ENCODE data around the gene DMD. TPM values are rescaled to one million over a fixed set of nuclear protein-coding genes. Genes with fewer than 3 reads are reported as not detected.

DMD gene
- total and polyA plus RNA-seq, 7 donors = 2.5 to 260 (median 183) TPM

DNA sequence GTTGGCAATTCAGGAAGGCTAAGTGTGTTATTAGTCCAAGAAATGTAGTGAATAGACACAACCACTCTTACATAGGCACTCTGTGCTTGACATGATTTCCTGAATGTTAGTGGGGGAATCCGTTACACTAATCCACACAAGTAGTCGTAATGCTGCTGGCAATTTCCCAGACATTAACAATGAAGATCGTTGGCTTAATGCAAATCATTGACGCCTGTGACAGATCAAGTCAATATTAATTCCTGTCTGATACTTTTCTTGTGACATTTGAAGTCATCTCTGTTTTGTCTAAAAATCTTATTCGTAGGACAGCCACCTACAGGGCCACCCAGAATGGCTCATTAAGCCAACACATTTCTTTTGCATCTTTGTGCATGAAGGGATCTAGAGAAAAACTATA is 1200.4 kb downstream of the DMD start:
- H3K27me3 ChIP-seq = no peaks in the 10 kb centered on the region
- 90% methylated on average over 5 of the region's 5 CpGs for WGBS, 2 donors
- H3K36me3 ChIP-seq = no peaks in the 10 kb centered on the region
- DNase-seq = no peak
- no peaks in the 10 kb centered on the region for H3K4me1 ChIP-seq
- TF ChIP-seq POLR2AphosphoS5 (IDR thresholded peaks at IDR 0.05) (no peak), POLR2A (IDR thresholded peaks at IDR 0.05) (no peak)
- TF ChIP-seq, protein P1, sequence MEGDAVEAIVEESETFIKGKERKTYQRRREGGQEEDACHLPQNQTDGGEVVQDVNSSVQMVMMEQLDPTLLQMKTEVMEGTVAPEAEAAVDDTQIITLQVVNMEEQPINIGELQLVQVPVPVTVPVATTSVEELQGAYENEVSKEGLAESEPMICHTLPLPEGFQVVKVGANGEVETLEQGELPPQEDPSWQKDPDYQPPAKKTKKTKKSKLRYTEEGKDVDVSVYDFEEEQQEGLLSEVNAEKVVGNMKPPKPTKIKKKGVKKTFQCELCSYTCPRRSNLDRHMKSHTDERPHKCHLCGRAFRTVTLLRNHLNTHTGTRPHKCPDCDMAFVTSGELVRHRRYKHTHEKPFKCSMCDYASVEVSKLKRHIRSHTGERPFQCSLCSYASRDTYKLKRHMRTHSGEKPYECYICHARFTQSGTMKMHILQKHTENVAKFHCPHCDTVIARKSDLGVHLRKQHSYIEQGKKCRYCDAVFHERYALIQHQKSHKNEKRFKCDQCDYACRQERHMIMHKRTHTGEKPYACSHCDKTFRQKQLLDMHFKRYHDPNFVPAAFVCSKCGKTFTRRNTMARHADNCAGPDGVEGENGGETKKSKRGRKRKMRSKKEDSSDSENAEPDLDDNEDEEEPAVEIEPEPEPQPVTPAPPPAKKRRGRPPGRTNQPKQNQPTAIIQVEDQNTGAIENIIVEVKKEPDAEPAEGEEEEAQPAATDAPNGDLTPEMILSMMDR (IDR thresholded peaks at IDR 0.05) = no peak
- H3K9me3 ChIP-seq = no peaks in the 10 kb centered on the region
- intact Hi-C loops (cut with DNase I) = no loop called here
- H3K4me3 ChIP-seq = no peak overlapping the region
- no peak overlapping the region for H3K27ac ChIP-seq

DNA sequence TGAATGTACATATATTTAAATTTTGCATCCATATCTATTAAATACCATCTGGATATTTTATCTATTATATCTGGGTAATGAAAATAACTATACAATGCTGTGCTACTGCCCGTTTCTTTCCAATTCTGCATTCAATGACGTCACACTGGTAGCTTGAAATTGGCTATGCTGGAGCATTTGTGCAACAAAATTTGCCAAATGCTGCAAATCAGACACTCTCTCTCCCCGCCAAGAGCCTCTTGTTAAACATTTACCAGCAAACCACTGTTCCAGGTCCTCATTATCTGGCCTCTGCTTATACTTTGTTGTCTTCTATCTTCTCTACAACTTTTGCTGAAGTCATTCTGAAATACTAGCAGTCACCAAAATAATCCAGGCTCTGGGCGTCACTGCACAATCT is 1201.1 kb downstream of the DMD start:
- WGBS, 2 donors = 65 to 75% methylated on average over 4 of the region's 4 CpGs

DNA sequence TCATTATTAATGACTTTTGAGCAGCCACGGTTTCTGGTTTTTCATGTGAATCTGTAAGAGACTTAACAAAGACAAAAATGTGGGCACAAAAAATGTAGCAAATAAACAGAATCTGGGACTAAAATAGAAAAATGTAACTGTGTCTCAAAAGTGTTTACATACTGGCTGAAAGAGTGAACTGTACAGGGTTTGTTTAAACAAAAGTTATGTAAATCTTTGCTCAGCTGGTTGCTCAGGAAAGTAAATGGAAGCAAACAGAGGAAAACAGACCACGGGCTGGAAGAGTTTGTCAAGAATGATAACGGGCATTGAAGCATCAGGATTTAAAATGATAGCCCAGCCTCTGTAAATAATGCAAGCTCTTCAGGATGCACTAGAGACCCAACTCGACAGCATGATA is 1217.7 kb downstream of the DMD start:
- WGBS, 2 donors = 11 to 46% methylated on average over 4 of the region's 4 CpGs
- DNase-seq = no peak
- Histone ChIP-seq H3K27ac (no peak overlapping the region), H3K27me3 (no peaks in the 10 kb centered on the region), H3K4me3 (no peak overlapping the region), H3K4me1 (no peaks in the 10 kb centered on the region), H3K9me3 (no peaks in the 10 kb centered on the region), H3K36me3 (no peaks in the 10 kb centered on the region)
- TF ChIP-seq POLR2A (IDR thresholded peaks at IDR 0.05) (no peak), EP300 (IDR thresholded peaks at IDR 0.05) (no peak), POLR2AphosphoS5 (IDR thresholded peaks at IDR 0.05) (no peak)
- TF ChIP-seq, protein P1 (IDR thresholded peaks at IDR 0.05) = no peak
- intact Hi-C loops (cut with DNase I) = no loop called here

More for the DNA sequence above, 1201.1 kb downstream of the DMD start:
- Histone ChIP-seq H3K9me3 (no peaks in the 10 kb centered on the region), H3K27me3 (no peaks in the 10 kb centered on the region), H3K36me3 (no peaks in the 10 kb centered on the region), H3K4me1 (no peaks in the 10 kb centered on the region), H3K27ac (no peak overlapping the region), H3K4me3 (no peak overlapping the region)
- TF ChIP-seq POLR2AphosphoS5 (IDR thresholded peaks at IDR 0.05) = no peak
- TF ChIP-seq, protein P1 (IDR thresholded peaks at IDR 0.05) = no peak
- TF ChIP-seq POLR2A (IDR thresholded peaks at IDR 0.05) = no peak
- no peak for TF ChIP-seq EP300 (IDR thresholded peaks at IDR 0.05)
- intact Hi-C loops (cut with DNase I) = no loop called here
- DNase-seq = no peak

DNA sequence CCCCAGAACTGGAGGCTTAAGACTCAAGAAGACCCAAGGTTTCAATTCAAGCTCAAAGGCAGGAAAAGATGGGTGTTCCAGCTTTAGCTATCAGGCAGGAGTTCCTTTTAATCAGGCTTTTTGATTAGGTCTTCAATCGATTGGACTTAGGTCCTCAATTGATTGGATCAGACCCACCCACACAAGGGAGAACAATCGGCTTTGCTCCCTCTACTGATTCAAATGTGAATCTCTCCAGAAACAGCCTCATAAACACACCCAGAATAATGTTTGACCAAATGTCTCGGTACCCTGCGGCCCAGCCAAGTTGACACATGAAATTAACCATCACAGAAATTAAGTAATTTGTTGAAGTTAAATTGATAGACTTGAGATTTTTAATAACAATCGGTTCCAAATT is 1222.4 kb downstream of the DMD start:
- intact Hi-C loops (cut with DNase I) = no loop called here
- TF ChIP-seq, protein P1 (IDR thresholded peaks at IDR 0.05) = no peak
- TF ChIP-seq EP300 (IDR thresholded peaks at IDR 0.05) (no peak), POLR2AphosphoS5 (IDR thresholded peaks at IDR 0.05) (no peak), POLR2A (IDR thresholded peaks at IDR 0.05) (no peak)
- Histone ChIP-seq H3K4me1 (no peaks in the 10 kb centered on the region), H3K36me3 (no peaks in the 10 kb centered on the region), H3K27me3 (no peaks in the 10 kb centered on the region), H3K9me3 (no peaks in the 10 kb centered on the region), H3K4me3 (no peak overlapping the region), H3K27ac (no peak overlapping the region)
- 47 to 81% methylated on average over 5 of the region's 5 CpGs for WGBS, 2 donors
- no peak for DNase-seq

DNA sequence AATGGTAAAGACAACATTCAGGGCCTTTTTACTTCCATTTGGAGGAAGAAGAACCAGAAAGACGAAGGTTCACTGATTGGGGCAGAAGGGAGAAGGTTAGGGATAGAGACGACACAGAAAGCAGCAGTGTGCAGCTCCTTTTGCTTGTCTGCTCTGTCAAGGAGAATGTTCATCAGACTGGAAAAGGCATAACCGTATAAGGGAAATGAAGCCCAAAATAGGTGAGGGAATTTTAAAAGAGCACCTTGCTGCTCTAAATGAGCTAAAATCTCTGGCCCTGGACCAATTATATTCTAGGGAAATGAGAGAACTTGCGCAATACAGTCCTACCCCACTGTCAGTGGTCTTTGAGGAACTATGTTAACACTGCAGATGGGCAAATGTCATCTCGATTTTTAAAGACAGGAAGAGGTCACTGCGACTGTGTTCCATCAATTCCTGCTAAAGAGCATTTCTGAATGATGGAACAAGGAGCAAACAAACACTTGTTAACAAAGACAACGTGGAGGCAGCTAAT is 1229.7 kb downstream of the DMD start:
- no peak overlapping the region for H3K27ac ChIP-seq
- H3K9me3 ChIP-seq = no peaks in the 10 kb centered on the region
- H3K36me3 ChIP-seq = no peaks in the 10 kb centered on the region
- H3K4me1 ChIP-seq = no peaks in the 10 kb centered on the region
- no peaks in the 10 kb centered on the region for H3K27me3 ChIP-seq
- TF ChIP-seq POLR2AphosphoS5 (IDR thresholded peaks at IDR 0.05) = no peak
- TF ChIP-seq, protein P1 (IDR thresholded peaks at IDR 0.05) = no peak
- TF ChIP-seq EP300 (IDR thresholded peaks at IDR 0.05) = no peak
- no peak for TF ChIP-seq POLR2A (IDR thresholded peaks at IDR 0.05)
- intact Hi-C loops (cut with DNase I) = no loop called here
- 77 to 86% methylated on average over 7 of the region's 7 CpGs for WGBS, 2 donors
- H3K4me3 ChIP-seq = no peak overlapping the region
- DNase-seq = no peak

Data from sigmoid colon (tissue), 7 donors.